ENCODE results near the gene ANKRD52.

- no peak for TF ChIP-seq CTCF (IDR thresholded peaks at IDR 0.05 in 4 of 5, conservative IDR thresholded peaks at IDR 0.05 in 1 of 5)
- TF ChIP-seq POLR2A (IDR thresholded peaks at IDR 0.05) = no peak
These were observed 50.2 kb downstream of the ANKRD52 start for GRCh38 chr12:56208006-56208405.

Data from gastrocnemius medialis (tissue), 4 donors.